ENCODE measurements around the gene PYROXD2. TPM values are rescaled to one million over a fixed set of nuclear protein-coding genes. Genes with fewer than 3 reads are reported as not detected.

The PYROXD2 gene
- total RNA-seq, 1 experiment from 2014 or later: 2.3 TPM

DNA sequence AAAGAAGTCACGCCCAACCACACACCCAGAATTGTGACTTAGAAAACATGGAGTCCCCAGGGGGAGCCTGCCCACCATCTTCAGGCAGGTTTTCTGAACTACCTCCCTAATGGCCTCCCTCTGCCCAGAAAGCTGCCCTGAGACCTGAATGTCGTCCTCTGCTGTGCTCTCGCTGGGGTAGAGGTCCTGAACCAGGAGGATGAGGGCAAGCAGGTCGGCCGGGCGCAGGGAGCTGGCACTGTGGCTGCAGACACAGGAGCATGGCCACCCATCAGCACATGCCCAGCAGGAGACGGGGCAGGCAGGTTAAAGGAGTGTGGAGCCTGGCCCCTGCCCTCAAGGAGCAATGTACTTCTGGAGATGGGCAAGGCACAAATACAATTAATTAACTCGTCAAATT is 15.4 kb upstream of the PYROXD2 start:
- CTCF ChIA-PET: no interaction called here
- no peaks in the 10 kb centered on the region for H3K4me1 ChIP-seq (ENCODE audit: control insufficient read depth, insufficient read depth, low read length)
- peaks cover 27% of the 10 kb centered on the region for H3K36me3 ChIP-seq (ENCODE audit: control insufficient read depth, insufficient read depth, low read length)
- no peak overlapping the region for H3K4me3 ChIP-seq (ENCODE audit: low read depth in 2 of 2, low read length in 2 of 2)
- TF ChIP-seq POLR2AphosphoS5 (IDR thresholded peaks at IDR 0.05; ENCODE audit: low read depth, low read length) (no peak), SIN3A (IDR thresholded peaks at IDR 0.05; ENCODE audit: borderline replicate concordance, insufficient read depth, low read depth, low read length) (no peak), TCF7L2 (IDR thresholded peaks at IDR 0.05; ENCODE audit: low read depth, low read length) (no peak)
- TF ChIP-seq, protein P1, sequence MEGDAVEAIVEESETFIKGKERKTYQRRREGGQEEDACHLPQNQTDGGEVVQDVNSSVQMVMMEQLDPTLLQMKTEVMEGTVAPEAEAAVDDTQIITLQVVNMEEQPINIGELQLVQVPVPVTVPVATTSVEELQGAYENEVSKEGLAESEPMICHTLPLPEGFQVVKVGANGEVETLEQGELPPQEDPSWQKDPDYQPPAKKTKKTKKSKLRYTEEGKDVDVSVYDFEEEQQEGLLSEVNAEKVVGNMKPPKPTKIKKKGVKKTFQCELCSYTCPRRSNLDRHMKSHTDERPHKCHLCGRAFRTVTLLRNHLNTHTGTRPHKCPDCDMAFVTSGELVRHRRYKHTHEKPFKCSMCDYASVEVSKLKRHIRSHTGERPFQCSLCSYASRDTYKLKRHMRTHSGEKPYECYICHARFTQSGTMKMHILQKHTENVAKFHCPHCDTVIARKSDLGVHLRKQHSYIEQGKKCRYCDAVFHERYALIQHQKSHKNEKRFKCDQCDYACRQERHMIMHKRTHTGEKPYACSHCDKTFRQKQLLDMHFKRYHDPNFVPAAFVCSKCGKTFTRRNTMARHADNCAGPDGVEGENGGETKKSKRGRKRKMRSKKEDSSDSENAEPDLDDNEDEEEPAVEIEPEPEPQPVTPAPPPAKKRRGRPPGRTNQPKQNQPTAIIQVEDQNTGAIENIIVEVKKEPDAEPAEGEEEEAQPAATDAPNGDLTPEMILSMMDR (IDR thresholded peaks at IDR 0.05): no peak
- TF ChIP-seq, protein P2, sequence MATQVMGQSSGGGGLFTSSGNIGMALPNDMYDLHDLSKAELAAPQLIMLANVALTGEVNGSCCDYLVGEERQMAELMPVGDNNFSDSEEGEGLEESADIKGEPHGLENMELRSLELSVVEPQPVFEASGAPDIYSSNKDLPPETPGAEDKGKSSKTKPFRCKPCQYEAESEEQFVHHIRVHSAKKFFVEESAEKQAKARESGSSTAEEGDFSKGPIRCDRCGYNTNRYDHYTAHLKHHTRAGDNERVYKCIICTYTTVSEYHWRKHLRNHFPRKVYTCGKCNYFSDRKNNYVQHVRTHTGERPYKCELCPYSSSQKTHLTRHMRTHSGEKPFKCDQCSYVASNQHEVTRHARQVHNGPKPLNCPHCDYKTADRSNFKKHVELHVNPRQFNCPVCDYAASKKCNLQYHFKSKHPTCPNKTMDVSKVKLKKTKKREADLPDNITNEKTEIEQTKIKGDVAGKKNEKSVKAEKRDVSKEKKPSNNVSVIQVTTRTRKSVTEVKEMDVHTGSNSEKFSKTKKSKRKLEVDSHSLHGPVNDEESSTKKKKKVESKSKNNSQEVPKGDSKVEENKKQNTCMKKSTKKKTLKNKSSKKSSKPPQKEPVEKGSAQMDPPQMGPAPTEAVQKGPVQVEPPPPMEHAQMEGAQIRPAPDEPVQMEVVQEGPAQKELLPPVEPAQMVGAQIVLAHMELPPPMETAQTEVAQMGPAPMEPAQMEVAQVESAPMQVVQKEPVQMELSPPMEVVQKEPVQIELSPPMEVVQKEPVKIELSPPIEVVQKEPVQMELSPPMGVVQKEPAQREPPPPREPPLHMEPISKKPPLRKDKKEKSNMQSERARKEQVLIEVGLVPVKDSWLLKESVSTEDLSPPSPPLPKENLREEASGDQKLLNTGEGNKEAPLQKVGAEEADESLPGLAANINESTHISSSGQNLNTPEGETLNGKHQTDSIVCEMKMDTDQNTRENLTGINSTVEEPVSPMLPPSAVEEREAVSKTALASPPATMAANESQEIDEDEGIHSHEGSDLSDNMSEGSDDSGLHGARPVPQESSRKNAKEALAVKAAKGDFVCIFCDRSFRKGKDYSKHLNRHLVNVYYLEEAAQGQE (IDR thresholded peaks at IDR 0.05; ENCODE audit: insufficient read depth in 1 of 2, low read depth in 2 of 2, low read length in 1 of 2): no peak
- BruUV-seq (replicated peaks): no TSS peak
- intact Hi-C loops (cut with micrococcal nuclease; ENCODE audit: unreplicated experiment) (no loop called here), in situ Hi-C loops (cut with HindIII; ENCODE audit: low pct_unique_long_range_greater_than_20kb, low sequenced_read_pairs) (no loop called here)
- no peaks in the 10 kb centered on the region for H3K9me3 ChIP-seq (ENCODE audit: control insufficient read depth, insufficient read depth, low read depth, low read length)
- DNase-seq (ENCODE audit: low read depth, low spot score) (no peak), ATAC-seq (no peak)
- H3K27ac ChIP-seq (ENCODE audit: low read length): no peak overlapping the region
- H3K27me3 ChIP-seq (ENCODE audit: control insufficient read depth, insufficient read depth, low read length): no peaks in the 10 kb centered on the region
- POLR2A ChIA-PET: no interaction called here

DNA sequence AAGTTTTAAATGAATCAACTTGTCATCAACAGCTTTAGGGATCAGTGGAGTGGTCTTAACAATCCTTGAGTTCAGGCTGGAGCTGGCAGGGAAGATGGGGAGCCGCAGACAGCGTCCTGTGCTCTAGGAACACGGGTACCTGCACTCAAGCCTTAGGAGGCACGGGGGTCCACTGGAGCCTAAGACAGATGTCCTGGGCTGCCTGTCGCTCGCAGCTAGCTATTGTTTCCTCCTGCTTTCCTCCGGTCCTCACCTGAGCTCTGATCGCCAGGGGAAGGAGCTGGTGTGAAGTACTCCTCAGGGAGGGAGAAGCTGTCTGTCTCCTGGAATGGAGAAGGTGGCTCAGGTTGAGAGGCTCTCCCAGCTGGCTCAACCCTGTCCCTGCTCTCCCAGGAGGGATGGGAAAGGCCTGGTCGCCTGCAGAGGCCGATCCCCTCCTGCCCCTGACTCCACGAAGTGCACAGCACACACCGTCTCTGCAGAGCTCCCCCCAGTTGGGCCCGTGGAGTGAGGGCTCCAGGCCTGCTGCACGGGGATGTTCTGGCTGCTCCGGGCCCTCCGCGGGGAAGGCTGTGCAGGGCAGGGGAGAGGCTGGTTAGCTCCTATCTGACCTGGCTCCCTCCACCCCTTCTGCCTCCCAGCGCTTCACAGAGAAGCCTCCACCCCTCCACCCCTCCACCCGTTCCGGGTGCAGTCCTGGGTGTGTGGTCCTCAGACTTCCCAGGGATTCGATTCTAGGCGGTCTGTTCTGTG is 14.5 kb upstream of the PYROXD2 start:
- in situ Hi-C loops (cut with HindIII; ENCODE audit: low pct_unique_long_range_greater_than_20kb, low sequenced_read_pairs): no loop called here
- POLR2A ChIA-PET: no interaction called here
- no peak for TF ChIP-seq TCF7L2 (IDR thresholded peaks at IDR 0.05; ENCODE audit: low read depth, low read length)
- no peak for TF ChIP-seq SIN3A (IDR thresholded peaks at IDR 0.05; ENCODE audit: borderline replicate concordance, insufficient read depth, low read depth, low read length)
- no peak for TF ChIP-seq POLR2AphosphoS5 (IDR thresholded peaks at IDR 0.05; ENCODE audit: low read depth, low read length)
- TF ChIP-seq, protein P2 (IDR thresholded peaks at IDR 0.05; ENCODE audit: insufficient read depth in 1 of 2, low read depth in 2 of 2, low read length in 1 of 2): no peak
- TF ChIP-seq, protein P1 (IDR thresholded peaks at IDR 0.05): no peak

More for the DNA sequence above, 14.5 kb upstream of the PYROXD2 start:
- intact Hi-C loops (cut with micrococcal nuclease; ENCODE audit: unreplicated experiment): no loop called here
- Histone ChIP-seq H3K27ac (ENCODE audit: low read length) (no peak overlapping the region), H3K4me1 (ENCODE audit: control insufficient read depth, insufficient read depth, low read length) (no peaks in the 10 kb centered on the region), H3K36me3 (ENCODE audit: control insufficient read depth, insufficient read depth, low read length) (peaks cover 27% of the 10 kb centered on the region), H3K27me3 (ENCODE audit: control insufficient read depth, insufficient read depth, low read length) (no peaks in the 10 kb centered on the region), H3K9me3 (ENCODE audit: control insufficient read depth, insufficient read depth, low read depth, low read length) (no peaks in the 10 kb centered on the region), H3K4me3 (ENCODE audit: low read depth in 2 of 2, low read length in 2 of 2) (no peak overlapping the region)
- ATAC-seq: no peak
- BruUV-seq (replicated peaks): no TSS peak
- no peak for DNase-seq (ENCODE audit: low read depth, low spot score)
- CTCF ChIA-PET: no interaction called here
